MCF 10A (cell line): ENCODE results near the gene PARD6B. TPM values are rescaled to one million over a fixed set of nuclear protein-coding genes. Genes with fewer than 3 reads are reported as not detected.
"Not testable (repeated sequence)": the region's sequence is repeated elsewhere in the genome, so short reads cannot be mapped to it uniquely, and the experiment has no call there.

Experiments
- BruUV-seq: library from RNA; stranded (reverse); fragments of 400-500 nt; replicated peaks from 2 replicates; lab custom pipeline; 2021; lab: Mats Ljungman, UMichigan
- CTCF ChIA-PET: fragments of 300-600 bp; sonication (Branson Sonifier 250); formaldehyde crosslinking; extraction: SDS; loops from one replicate; lab custom pipeline; 2021; ENCODE audit warnings: antibody characterized with exemption, inconsistent platforms; lab: Yijun Ruan, JAX
- POLR2A ChIA-PET: fragments of 300-600, 350-650 bp; sonication (Branson Sonifier 250); formaldehyde crosslinking; extraction: SDS; loops from one replicate; lab custom pipeline; 2020; ENCODE audit warnings: antibody characterized with exemption, inconsistent platforms; lab: Yijun Ruan, JAX
- DNase-seq: peaks from one replicate; pipeline ENCODE4 v3.0.0-alpha.2; 2018; ENCODE audit not compliant: unreplicated experiment
- H3K27ac Mint-ChIP-seq: one replicate; pipeline ENCODE4 v1.8.0; 2022; ENCODE audit warnings: mild to moderate bottlenecking, low read depth, mixed read lengths; ENCODE audit not compliant: unreplicated experiment
- H3K27me3 Mint-ChIP-seq: one replicate; pipeline ENCODE4 v1.8.0; 2022; ENCODE audit warnings: mixed read lengths; ENCODE audit not compliant: insufficient read depth, unreplicated experiment
- H3K36me3 Mint-ChIP-seq: one replicate; pipeline ENCODE4 v1.8.0; 2022; ENCODE audit warnings: mild to moderate bottlenecking, moderate library complexity, mixed read lengths; ENCODE audit not compliant: insufficient read depth, unreplicated experiment
- H3K4me1 Mint-ChIP-seq: one replicate; pipeline ENCODE4 v1.8.0; 2022; ENCODE audit warnings: mixed read lengths; ENCODE audit not compliant: insufficient read depth, unreplicated experiment
- H3K4me3 Mint-ChIP-seq: one replicate; pipeline ENCODE4 v1.8.0; 2022; ENCODE audit warnings: mild to moderate bottlenecking, moderate library complexity, mixed read lengths; ENCODE audit not compliant: unreplicated experiment
- H3K9me3 Mint-ChIP-seq: one replicate; pipeline ENCODE4 v1.8.0; 2022; ENCODE audit warnings: mixed read lengths; ENCODE audit not compliant: unreplicated experiment
- intact Hi-C: fragments of 100-400 bp; cut with micrococcal nuclease; formaldehyde crosslinking; loops from 2 replicates; pipeline ENCODE4 v1.14.1; 2022
- total RNA-seq: library from RNA; stranded (reverse); gene quantifications from 2 replicates; pipeline ENCODE4 v1.2.3, GENCODE V29; 2022
- TF ChIP-seq, protein P1 (sequence below): fragments of 200-600 bp; IDR thresholded peaks from one replicate; pipeline ENCODE4 v1.8.0; 2022; ENCODE audit warnings: antibody characterized with exemption, mild to moderate bottlenecking; ENCODE audit not compliant: unreplicated experiment

PARD6B gene
- total RNA-seq, 1 experiment from 2014 or later: 5.8 TPM

DNA sequence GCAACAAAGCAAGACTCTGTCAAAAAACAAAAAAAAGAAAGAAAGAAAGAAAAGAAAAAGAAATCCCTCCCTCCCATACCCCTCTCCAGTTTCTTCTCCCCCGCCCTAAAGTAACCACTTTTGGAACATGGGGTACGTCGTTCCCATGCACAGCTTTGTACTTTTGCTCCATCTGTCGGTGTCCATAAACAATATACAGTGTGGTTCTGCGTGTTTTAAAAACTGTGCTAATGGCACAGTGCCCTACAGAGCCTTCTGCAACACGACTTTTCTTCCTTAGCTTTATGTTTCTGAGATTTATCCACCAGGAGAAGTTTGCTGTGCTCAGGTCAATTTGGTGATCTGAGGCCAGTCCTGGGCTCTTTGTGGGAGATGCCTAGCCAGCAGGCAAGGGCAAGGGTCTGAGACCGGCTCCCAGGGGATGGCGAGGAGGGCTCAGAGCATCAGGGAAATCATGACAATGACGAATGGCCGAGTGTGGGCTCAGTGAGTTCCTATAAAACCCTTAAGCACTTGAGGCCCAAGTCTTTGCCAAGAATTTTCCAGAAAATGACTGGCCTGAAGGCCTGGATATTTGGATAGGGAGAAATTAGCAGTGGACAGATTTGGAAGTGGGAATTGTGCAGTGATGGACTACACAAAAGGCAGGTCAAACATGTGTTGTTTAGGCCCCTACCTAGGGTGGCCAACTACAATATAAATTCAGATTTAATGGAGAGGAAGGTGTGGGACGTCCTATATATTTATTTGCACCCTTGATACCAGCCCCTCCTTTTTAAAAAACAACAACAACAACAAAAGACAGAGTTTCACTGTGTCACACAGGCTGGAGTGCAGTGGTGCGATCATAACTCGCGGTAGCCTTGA lies 61.6 kb downstream of the PARD6B start:
- no peaks in the 10 kb centered on the region for H3K36me3 Mint-ChIP-seq
- TF ChIP-seq, protein P1, sequence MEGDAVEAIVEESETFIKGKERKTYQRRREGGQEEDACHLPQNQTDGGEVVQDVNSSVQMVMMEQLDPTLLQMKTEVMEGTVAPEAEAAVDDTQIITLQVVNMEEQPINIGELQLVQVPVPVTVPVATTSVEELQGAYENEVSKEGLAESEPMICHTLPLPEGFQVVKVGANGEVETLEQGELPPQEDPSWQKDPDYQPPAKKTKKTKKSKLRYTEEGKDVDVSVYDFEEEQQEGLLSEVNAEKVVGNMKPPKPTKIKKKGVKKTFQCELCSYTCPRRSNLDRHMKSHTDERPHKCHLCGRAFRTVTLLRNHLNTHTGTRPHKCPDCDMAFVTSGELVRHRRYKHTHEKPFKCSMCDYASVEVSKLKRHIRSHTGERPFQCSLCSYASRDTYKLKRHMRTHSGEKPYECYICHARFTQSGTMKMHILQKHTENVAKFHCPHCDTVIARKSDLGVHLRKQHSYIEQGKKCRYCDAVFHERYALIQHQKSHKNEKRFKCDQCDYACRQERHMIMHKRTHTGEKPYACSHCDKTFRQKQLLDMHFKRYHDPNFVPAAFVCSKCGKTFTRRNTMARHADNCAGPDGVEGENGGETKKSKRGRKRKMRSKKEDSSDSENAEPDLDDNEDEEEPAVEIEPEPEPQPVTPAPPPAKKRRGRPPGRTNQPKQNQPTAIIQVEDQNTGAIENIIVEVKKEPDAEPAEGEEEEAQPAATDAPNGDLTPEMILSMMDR: no peak
- no peak overlapping the region for H3K27ac Mint-ChIP-seq
- CTCF ChIA-PET: interaction anchor here (0.5 to 10.4 kb wide), 29 partner anchors 10 to 1135 kb away, joined by 3 to 256 read pairs (median 4); partner anchors contain the start of genes ADNP, DPM1 and MOCS3
- H3K4me1 Mint-ChIP-seq: no peaks in the 10 kb centered on the region
- POLR2A ChIA-PET: interaction anchor here (0.7 to 4.6 kb wide), 6 partner anchors 31 to 165 kb away, joined by 4 to 66 read pairs (median 22); partner anchors contain the start of genes ADNP, DPM1 and MOCS3
- H3K4me3 Mint-ChIP-seq: no peak overlapping the region
- intact Hi-C loops: loop anchor here (5.0 to 10.0 kb wide), 2 partner anchors 514 to 842 kb away; no protein-coding TSS in a partner anchor
- no peaks in the 10 kb centered on the region for H3K9me3 Mint-ChIP-seq
- DNase-seq: no peak
- no TSS peak for BruUV-seq
- H3K27me3 Mint-ChIP-seq: no peaks in the 10 kb centered on the region

DNA sequence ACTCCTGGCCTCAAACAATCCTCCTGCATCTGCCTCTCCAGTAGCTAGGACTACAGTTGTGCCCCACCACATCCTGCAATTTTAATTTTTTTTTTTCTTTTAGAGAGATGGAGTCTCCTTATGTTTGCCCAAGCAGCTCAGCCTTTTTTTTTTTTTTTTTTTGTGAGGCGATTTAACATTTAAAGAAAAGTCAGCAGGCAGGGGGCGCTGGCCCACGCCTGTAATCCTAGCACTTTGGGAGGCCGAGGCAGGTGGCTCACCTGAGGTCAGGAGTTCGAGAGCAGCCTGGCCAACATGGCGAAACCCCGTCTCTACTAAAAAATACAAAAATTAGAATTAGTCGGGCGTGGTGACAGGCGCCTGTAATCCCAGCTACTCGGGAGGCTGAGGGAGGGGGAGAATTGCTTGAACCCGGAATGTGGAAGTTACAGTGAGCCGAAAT lies 62.2 kb downstream of the PARD6B start:
- not testable (repeated sequence) for H3K27ac Mint-ChIP-seq, H3K36me3 Mint-ChIP-seq, H3K9me3 Mint-ChIP-seq, H3K4me1 Mint-ChIP-seq, H3K27me3 Mint-ChIP-seq, H3K4me3 Mint-ChIP-seq, BruUV-seq
- DNase-seq: peak; percentile 42
- intact Hi-C loops: loop anchor here (1.0 to 10.0 kb wide), 5 partner anchors 25 to 841 kb away; no protein-coding TSS in a partner anchor
- CTCF ChIA-PET: interaction anchor here (0.6 to 10.4 kb wide), 26 partner anchors 11 to 1134 kb away, joined by 3 to 256 read pairs (median 4); partner anchors contain the start of genes ADNP, DPM1 and MOCS3
- POLR2A ChIA-PET: interaction anchor here (1.3 to 4.6 kb wide), 6 partner anchors 55 to 164 kb away, joined by 3 to 66 read pairs (median 14); partner anchors contain the start of genes ADNP, DPM1 and MOCS3

DNA sequence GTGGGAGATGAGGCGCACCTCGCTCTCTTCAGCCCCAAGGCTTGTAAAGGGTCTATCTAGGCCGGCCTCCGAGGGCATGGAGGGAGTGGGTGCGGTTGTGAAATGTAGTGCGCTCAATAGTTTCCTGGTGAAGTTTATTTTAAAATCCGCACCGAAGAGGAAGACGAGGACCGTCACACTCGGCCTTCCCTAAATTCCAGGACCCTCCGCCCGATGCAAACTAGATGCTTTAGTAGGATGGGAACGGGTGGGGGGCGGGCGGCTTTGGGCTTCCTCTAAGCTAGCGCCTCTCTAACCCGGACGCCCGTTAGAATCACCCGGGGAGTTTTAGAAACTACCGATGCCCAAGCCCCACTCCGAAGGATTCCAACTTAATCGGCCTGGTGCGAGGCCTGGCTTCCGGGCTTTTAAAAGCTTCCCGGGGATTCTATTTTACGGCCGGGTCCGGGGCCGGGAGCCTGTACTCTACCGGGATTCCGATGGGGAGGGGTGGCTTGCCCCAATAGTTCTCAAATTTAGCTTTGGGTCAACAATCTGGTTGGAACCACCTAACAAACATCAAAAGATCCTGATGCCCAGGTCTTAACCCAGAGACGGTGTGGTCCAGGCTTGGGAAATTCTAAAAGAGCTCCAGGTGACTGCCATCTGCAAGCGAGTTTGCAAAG lies 62.9 kb downstream of the PARD6B start:
- intact Hi-C loops: loop anchor here (1.0 to 10.0 kb wide), 5 partner anchors 24 to 840 kb away; no protein-coding TSS in a partner anchor
- Mint-ChIP-seq H3K4me1 (no peaks in the 10 kb centered on the region), H3K36me3 (no peaks in the 10 kb centered on the region), H3K4me3 (no peak overlapping the region), H3K27me3 (no peaks in the 10 kb centered on the region), H3K9me3 (no peaks in the 10 kb centered on the region), H3K27ac (no peak overlapping the region)
- DNase-seq: no peak
- TF ChIP-seq, protein P1: no peak
- no TSS peak for BruUV-seq
- ChIA-PET POLR2A (interaction anchor here (0.6 to 4.6 kb wide), 30 partner anchors 21 to 533 kb away, joined by 3 to 66 read pairs (median 4); partner anchors contain the start of genes ADNP, DPM1 and MOCS3), CTCF (interaction anchor here (0.6 to 10.4 kb wide), 67 partner anchors 9 to 800 kb away, joined by 3 to 256 read pairs (median 5); partner anchors contain the start of genes ADNP, DPM1, MOCS3 and UBE2V1)
